Activated T-cell treated with anti-CD3 and anti-CD28 coated beads for 48 hours (primary cell): Measurements from ENCODE around the gene TDP2.
"Not testable (repeated sequence)": the region's sequence is repeated elsewhere in the genome, so short reads cannot be mapped to it uniquely, and the experiment has no call there.

Source experiments
- DNase-seq: peaks from one replicate; pipeline ENCODE4 v3.0.0-alpha.2; 2020; ENCODE audit warnings: low read depth

TDP2 gene

DNA sequence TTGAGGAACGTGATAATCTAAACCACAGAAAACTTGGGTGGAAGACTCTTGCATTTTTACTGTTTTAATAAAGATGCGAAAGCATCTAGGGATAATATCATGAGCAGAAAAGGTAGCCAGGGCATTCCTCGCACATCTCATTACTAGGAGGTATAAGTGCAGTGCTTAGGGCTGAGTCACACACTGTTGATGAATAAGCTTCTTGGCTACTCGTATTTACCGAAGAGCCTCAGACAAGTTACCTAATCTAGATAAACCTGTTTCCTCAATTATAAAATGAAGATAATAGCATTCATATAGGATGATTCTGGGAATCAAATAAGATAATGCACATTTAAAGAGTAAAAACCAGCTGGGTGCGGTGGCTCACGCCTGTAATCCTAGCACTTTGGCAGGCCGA, 19.9 kb downstream of the TDP2 start:
- no peak for DNase-seq

DNA sequence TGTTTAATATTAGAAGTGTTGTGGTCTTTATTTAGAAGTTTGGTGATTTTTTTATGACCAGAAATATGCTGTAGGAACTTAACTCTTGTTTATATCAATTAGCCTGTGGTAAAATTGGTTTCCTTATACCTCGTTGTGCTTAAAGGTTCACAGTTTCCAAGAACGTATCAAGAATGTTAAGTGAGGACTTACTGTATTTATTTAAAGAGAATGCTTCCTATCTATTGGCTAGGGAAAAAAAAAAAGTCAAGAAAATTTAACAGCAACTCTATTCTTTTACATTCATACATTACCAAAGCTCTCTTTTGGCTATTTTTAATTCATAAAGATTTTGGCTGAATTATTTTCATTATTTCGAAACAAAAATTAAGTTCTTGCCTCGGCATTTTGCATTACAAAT, 22.3 kb downstream of the TDP2 start:
- no peak for DNase-seq

DNA sequence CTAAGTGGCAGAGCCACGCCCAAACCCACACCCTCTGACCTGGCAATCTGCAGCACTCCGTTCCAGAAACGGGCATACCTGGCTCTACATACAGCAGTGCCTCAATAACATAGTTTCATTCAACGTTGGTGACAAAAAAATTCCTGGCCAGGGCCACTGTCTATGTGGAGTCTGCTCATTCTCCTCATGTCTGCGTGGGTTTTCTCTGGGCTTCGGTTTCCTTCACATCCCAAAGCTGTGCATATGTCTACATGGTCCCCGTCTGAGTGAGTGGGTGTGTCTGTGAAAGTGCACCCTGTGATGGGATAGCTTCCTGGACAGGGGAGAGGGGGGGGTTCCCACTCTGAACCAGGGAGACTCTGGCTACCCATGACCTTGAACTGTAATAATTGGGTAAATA, 22.8 kb downstream of the TDP2 start:
- no peak for DNase-seq

DNA sequence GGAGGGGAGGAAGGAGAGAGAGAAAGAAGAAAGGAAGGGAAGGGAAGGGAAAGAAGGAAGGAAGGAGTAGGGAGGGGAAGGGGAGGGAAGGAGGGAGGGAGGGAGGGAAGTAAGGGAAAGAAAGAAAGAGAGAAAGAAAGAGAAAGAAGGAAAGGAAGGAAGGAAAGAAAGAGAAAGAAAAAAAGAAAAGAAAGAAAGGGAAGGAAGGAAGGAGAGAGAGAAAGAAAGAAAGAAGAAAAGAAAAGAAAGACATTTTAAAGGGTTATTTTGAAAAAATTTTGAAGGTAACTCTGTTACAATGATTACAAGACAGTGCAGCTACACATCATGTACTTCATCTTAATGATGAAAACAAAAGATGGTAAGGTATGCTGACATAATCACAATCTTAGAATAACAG, 24.6 kb downstream of the TDP2 start:
- no peak for DNase-seq

DNA sequence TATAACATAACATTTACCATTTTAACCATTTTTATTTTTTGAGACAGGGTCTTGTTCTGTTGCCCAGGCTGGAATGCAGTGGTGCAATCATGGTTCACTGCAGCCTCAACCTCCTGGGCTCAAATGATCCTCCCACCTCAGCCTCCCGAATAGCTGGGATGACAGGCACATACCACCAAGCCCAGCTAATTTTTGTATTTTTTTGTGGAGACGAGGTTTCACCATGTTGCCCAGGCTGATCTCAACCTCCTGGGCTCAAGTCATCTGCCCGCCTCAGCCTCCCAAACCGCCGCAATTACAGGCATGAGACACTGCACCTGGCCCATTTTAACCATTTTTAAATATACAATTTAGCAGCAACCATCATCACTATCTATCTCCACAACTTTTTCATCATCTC, 26.1 kb downstream of the TDP2 start:
- DNase-seq = not testable (repeated sequence)

DNA sequence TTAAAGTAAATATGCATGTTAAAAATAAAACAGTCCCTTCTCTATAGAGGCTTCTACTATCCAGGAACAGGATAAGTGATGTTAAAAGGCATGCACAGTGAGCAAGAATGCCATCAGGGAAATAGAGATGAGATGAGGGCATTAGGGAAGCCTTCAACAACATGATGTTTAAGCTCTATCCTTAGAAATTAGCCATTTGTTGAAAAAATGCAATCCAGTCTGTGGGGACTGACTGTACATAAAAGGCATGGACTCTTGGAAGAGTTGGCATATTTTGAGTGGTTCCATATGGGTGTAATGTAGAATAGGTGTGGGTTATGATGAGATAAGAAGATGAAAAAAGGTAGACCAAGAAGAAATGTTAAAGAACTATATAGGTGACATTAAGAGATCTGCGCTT, 26.5 kb downstream of the TDP2 start:
- no peak for DNase-seq

DNA sequence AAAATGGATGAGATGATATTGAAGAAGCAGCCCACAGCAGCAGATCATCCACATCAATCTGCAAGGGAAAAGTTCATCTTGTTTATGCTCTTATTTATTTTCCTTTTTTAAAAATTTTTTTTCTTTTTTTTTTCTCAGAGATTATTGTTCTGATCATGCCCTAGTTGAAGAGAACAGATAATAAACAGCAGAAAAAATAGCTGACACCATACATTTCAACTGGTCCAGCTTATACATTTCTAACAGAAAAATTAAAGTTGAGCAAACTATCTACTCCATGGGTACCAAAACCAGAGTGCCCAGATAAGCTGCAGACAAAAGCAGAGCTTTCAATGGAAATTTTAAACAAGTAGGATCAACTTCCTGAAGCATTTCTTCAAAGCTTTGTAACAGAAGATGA, 30.0 kb downstream of the TDP2 start:
- DNase-seq = no peak

DNA sequence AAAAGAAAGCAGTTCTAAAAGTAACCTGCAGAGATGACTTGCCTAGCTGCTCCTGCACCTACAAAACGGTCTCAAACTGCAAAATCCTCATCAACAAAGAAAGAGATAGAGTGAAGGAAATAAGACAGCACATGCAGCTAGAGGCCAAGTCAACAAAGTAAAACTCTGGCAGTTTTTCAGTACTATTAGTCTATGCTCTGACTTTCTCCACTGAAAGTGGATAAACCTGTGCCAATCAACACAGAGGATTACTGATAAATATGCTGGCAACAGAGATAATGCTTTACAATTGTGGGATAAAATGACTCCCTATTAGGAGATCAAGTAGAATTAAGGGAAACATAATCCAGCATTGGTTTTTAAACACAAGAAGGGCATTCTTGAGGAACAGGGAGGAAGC, 34.1 kb downstream of the TDP2 start:
- no peak for DNase-seq

DNA sequence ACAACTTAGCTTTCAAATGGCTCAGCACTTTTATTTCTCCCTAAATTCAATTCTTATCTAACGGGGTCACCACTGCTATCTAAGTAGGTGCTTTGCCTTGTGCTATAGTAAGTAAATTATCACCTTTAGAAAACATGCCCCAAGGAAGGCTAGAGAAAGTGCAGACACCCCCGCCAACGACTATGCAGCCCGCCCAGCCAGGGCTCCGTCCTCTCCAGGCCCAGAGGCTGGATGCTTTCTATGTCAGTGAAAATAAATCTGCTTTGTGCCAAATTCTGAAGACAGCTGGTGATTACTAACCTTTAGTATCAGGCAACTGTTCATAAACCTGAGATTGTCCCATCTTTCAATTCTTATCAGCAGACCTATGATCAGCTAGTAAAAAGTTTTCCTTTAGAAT, 35.0 kb downstream of the TDP2 start:
- DNase-seq = no peak

DNA sequence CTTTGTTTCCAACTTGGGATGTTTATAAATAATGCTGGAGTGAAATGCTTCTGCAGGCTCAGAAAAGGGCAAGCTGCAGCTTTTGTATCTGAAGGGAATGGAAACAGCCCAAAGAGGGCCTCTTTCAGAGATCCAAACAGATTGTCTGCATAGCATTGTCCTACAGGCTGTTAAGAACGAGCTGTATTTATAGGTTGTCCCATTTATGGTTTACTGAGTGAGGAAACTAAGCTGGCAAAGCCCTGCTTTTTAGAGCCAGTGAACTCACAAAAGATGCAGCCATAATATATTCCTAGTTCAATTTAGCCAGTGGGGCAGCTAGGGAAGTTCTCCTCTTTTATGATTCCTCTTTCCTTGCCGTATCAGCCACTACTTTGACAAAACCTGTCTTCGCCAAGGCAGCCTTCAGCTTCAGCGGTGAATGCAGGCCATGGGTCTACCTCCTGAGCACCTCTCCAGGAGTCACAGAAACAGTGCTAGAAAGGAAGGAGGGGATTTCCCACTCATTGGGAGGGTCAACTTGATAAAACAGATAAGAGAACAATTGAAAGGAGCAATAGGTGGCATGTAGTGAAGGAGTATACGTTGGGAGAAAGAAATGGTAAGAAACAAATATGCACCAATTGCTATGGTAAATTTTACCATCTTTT, 35.7 kb downstream of the TDP2 start:
- DNase-seq = no peak

DNA sequence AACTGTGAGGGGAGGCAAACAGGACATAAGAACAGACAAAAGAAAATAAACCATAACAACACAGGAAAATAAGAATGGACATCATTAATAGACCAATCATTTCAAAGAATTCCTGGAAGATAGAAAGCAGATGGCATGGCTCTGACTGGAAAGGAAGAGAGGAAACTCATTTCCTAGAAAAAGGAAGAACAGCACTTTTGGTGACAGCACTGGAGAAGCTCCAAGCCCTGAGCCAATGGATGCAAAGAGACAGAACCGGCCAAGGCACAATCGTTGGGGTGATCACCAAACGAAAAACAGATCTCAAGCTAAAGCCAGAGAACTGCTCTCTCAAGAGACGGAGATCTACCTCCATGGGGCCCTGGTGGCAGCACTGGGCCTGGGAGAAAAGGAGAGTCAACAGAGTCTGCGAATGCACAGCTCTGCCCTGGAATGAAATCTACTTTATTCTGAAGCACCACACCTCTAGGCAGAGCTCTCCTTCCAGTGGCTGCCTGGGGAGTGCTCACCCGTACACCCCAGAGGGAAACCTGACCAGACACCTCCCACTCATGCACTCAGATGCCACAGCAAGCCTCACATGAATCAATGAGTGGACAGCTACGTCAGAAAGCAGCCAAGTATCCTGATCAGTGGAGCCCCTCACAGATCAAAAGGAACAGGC, 44.9 kb downstream of the TDP2 start:
- DNase-seq = no peak

DNA sequence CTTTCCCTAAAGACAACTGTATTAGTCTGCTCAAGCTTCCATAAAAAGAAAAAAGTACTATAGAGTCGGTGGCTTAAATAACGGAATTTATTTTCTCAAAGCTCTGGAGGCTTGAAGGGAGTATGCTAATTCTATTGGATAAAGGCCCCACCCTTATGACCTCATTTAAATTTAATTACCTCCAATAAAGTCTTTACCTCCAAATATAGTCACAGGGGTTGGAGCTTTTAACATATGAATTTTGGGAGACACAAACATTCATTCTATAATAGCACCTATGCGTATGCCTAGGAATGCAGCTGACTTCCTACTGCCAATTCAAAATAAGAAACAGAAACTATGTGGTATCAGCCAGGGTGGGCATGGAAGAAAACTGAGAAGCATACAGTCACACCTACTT, 46.1 kb downstream of the TDP2 start:
- no peak for DNase-seq

DNA sequence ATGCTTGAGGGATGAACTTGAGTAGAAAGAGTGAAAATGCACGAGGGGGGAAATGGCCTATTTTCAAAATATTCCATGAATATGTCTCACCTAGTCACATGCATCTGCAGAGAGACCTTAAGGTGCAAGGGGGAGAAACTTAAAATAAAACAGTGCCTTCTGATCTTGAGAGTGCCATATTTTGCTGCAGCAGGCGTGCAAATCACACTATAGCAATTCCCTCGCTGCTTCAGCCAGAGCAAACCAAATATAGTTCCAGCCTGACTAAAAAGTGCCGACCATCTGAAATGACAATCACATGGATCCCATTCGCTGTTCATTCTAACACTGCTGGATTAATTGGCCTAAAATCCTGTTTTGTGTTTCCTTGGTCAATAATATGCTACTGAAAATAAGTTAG, 47.0 kb downstream of the TDP2 start:
- DNase-seq = no peak

DNA sequence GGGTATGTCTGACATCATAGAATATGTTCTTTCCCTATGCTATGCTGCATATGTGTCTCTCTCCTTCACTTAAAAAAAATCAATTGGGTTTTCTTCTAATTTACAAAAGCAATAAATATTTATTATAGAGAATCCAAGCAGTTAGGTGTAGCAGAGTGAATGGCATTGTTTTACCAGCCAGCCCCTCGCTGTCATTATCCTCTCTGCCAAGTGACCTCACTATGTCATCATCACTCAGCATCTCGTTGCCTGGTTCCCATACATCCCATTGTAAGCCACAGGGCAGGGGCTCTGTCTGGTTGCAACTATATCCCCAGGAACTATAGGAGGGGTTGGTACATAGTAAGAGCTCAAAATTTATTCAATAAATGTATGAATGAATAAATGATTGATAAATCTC, 52.1 kb downstream of the TDP2 start:
- DNase-seq = no peak

DNA sequence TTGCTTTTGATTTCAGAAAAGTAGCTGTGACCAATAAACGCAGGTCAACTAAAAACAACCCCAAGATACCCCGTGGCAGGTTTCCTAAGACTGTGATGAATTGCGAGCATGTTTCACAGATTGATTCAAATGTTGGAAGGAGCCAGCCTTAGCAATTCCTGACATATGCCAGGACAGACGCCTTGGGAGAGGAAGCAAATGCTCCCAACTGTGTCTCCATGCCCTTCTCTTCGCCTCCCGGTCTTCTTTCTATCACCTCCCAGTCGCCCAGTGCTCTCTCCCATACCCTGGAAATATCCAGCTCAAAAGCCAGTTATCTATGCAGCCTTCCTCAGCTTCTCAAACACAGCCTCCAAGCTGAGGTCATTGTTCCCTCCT, 52.7 kb downstream of the TDP2 start:
- DNase-seq = no peak

DNA sequence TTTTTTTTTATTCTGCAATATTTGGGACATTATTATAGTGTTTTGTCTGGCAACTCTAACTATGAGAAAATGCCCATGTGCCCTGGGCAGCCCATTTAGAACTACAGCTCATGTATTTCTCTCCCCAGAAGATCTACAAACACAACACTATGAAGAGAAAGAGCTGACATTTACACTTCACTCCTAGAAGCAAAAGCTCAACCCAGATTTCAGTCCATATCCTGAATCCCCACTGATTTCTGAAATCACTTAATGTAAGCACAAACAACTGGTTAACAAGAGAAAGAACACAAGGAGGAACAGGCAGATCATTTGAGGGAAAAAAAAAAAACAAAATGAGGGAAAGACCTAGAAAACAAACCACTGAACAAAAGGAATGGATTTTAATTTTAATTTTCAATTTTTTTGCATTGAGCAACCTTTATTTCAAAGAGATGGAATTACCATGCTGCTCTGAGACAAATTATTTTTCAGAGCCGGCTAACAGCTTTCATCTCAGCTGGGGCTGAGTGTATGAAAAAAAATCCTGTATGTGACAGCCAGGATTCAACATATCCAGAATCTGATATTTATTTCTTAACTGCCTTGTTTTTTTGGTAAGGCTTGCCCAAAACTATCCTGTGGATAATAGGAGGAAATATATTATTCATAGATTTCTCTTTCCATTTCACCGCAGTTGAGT, 53.2 kb downstream of the TDP2 start:
- no peak for DNase-seq

DNA sequence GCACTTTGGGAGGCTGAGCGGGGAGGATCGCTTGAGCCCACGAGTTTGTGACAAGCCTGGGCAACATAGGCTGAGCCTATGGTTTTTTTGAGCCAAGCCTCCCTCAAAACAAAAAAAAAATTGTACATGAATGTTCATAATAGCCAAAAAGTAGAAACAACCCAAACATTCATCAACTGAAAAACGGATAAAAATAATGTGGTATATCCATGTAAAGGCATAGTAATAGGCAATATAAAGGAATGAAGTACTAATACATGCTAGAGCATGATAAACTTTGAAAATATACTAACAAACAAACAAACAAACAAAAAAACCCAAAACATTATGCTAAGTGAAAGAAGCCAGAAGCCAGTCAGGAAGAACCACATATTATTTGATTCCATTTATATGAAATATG, 56.0 kb downstream of the TDP2 start:
- no peak for DNase-seq

DNA sequence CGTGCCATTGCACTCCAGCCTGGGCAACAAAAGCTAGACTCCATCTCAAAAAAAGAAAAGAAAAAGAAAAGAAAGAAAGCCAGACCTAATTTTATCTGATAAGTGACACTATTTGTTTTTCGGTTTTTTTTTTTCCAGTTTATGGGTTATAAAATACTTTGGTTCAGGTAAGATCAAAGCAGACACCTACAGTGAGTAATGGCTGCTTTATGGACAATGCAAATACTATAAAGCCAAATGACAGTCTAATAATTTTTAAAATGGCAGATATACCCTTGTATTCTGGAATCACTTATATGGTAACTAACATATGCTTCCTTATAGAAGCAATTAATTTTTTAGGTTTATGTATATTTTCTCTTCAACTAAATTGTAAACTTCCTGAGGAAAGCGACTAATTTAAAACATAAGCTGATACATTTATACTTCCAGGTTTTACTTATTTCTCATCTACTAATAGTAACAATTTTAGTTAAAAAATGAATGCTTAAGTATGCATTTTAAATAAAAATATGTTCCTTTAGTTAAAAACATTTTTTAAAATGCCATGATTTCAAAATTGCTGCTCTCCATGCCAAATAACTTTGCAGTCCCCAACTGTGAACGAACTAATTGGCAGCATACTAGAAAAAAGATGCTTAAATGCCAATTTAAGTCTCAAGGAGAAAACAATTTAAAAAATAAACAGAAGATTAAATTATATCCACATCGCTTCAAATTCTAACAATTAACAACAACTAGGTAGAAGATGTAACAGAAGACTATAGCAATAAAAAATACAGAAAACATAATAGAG, 59.2 kb downstream of the TDP2 start:
- no peak for DNase-seq

DNA sequence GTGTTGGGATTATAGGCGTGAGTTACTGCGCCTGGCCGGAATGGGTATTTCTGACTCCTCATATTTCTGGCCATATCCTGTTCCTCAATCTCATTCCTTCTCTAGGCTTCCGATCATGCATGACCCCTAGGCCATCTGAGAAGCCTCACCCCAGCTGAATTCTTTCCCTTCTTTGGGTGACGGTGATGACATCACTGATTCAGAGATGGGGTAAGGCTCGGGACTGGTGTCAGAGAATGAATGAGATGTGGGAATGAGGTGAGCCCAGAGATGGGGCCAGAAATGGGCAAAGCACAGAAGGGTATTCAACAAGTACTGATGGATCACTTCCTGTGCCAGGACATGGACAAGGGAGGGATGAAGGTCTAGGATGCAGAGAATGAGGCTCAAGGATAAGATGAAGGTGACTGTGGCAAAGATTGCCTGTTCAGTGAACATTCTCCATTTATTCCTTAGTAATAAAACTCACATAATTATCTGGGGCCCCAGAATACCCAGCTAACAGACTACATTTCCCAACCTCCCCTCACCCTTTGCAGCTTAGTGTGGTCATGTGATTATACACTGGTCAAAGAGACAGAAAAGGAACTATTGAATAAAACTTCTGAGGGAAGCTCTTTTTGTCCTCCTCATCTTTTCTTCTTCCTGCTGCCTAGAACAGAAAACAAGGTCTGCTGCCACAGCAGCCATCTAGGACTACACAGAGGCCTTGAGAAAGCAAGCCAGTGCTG, 60.3 kb downstream of the TDP2 start:
- no peak for DNase-seq

DNA sequence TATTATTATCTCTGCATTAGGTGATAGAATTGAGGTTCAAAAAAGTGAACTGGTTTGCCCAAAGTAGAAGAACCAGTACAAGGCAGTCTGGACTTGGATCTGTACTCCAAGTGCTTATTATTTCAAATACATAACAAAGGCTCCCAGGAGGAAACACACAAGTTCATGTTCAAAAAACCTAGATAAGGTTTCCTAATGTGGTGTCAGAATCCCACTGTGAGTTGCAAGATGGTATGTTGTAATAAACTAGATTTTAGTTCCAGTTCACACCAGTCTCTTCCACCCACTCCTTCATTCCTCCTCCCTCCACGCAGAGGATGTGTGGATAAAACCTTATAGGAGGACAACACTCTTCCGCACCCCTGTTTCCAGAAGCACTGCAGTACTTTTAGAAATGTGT, 63.5 kb downstream of the TDP2 start:
- DNase-seq = no peak

DNA sequence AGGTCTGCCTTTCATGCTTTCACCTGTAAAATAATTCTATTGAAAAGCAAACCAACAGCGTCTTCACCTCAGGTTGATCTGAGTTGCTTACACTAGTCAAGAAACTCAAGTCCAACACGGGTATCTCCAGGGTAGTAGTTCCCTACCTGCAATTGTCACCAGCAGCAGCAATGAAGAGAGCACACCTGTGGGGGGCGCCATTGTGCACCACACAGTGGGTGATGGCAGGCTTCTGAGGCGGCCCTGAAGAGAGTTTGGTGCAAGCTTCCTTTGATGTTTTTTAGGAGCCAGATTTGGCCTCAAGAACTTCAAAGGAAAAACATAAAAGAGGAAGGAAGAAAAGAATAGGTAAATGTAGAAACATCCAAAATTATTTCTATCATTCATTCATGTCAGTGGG, 65.8 kb downstream of the TDP2 start:
- DNase-seq = no peak
